ENCODE data around the gene SLC30A7.
A peak's percentile ranks its signal among the peaks of the same experiment; 100 is the strongest.

SLC30A7 gene

DNA sequence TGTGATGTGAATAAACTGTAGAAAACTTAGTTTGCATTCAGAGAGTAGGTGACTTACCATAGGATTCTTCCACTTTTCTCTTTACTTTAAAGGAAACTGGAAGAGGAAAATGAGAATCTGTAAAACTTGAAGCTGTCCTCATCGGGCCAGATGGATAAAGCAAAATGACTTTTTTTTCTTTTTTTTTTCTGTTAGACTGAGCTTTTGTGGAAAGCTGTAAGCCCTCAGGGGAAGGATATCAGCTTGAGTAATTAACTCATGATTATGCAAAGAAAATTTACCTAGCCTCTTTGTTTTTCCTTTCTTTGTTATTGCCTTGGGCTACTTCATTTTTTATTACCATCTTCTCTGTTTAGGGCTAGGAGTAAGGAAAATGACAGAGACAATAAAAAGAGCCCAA, 76.3 kb downstream of the SLC30A7 start:
- no peak for DNase-seq

- DNase-seq = no peak
These were observed 81.0 kb downstream of the SLC30A7 start for GRCh38 chr1:100976936-100977335.

DNA sequence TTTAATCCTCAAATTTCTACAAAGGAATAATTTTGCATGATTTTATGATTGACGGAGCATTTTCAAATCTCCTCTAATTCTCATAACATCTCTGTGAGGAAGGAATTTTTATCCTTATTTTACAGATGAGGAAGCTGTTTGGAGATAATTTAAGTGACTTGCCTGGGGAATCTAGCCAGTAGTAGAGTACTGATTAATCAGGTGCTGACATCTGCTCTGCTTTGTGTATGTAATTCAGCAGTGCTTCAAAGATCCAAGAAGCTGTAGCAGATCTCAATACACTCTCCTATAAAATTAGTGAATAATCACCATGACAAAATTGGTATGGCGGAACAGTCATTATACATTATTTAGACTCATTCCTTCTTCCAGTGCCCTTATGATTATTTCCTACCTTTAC, 83.7 kb downstream of the SLC30A7 start:
- DNase-seq = no peak

DNA sequence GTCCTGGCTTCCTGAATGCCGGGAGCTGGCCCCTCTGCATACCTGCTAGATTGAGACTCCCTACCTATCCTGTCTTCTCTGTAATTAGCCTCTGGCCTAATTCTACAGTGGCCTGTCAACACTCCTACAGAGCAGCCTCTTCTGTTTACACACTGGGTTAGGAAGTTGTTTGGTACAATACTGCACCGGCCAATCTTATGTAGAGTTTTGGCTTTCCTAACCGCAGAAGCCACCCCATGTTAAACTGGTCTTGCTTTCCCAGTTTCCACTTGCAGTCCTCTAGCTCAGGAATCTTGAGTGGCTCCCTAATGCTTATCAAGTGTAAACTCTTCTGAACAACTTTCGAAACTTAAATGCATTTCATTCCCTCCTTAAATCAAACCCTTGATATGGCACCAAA, 86.9 kb downstream of the SLC30A7 start:
- DNase-seq = no peak

DNA sequence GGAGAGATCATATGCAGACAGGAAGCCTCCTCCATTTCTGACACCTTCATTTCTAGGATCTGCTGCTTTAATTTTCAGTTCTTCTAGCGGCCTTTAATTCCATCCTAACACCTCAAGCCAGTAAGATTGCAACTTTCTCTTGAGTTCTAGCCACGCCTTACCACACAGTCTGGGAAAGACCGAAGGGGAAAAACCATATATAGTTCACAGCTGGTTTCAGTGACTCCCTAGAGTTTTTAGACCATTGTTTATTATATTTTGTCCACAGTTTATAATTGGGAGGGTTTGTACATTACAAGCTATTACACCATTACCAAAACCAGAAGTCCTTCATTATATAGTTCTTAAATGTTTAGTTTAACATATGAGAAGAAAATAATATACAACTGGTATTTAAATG, 92.2 kb downstream of the SLC30A7 start:
- DNase-seq = no peak

GRCh38 chr1:100989306-100990077, 93.6 kb downstream of the SLC30A7 start:
- DNase-seq = no peak

GRCh38 chr1:100995198-100995988, 99.5 kb downstream of the SLC30A7 start:
- DNase-seq = no peak

GRCh38 chr1:100998426-100998825, 102.5 kb downstream of the SLC30A7 start:
- DNase-seq = no peak

DNA sequence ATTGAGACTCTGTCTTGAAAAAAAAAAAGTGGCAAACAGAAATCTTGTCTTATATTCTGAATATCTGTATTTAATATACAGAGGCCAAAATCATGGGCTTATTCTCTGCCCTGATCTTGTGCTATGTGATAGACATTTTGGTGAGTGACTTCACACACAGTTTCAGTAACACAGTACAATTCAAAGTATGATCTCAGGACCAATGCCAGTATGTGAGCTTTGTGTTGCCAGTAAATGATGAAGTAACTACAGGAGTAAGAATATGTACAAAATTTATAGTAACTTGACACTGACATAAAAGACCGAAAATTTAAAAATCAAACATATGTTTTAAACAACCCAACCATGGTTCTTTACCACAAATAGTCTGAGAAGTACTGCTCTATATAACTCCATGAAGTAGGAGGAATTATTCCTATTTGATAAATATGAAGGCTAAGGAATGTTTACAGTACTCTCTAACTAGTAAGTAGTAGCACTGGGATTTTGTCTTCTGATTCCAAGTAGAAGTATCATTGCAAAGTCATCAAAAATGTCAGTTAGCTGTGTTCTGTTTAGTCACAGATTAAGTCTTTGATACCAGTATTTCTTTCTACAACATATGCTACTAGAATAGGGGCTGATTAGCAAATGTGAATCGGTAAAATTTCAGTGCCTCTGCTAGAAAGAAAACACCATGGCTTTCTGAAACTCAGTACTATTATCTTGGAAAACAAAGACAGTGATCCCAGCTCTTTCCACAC, 104.4 kb downstream of the SLC30A7 start:
- no peak for DNase-seq

GRCh38 chr1:101002551-101002950, 106.7 kb downstream of the SLC30A7 start:
- no peak for DNase-seq

- DNase-seq = no peak
These were observed 107.2 kb downstream of the SLC30A7 start for GRCh38 chr1:101003012-101003650.

DNA sequence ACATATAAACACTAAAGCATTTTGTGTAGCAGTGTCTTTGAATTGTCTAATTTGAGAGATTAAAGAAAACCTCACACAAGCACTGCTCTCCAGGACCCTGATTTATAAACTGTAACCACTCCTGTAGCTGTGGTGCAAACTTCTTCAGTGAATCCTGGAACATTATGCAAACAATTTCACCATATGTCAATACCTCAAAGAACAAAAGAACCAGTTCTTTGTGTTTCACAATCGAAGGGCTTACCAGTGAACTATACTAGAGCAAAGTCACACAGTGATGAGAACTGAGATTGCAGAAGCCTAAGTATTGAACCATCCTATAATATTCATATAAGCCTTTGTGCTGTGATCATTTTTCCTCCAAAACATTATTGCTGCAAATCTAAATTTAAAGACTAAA, 108.2 kb downstream of the SLC30A7 start:
- no peak for DNase-seq

DNA sequence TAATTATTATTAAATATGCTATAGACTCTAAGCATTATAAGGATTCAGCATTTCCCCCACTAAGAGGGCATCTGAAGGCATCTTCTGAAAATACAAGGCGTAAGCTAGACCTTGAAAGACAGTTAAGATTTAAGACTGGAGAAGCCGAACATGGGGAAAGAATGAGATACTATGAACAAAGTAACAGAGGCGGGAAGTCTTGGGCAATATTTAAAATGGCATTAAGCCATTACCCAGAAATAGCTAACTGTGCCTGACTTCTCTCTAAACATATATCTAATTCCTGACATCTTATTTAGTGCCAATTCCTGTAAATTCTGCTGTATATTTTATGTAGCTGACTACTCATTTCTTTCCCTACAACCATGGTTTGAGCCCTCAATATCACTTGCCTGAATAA, 108.8 kb downstream of the SLC30A7 start:
- no peak for DNase-seq

DNA sequence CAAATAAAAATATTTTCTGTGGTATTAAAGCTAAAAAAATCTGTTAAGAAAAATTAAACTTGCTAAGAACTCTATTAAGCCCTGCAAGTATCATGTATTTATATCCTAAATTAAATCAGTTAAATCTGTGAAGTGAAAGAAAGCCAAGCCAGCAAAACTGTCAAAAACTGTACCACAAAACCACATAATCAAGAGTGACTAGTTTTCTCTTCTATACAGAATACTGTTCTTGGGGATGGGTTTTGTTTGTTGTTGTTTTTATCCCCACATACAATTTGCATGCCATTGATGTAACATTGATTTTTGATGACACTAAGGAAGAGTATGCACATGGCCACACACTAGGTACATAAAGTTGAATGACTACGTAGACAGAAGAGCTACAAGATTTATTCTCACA, 109.3 kb downstream of the SLC30A7 start:
- no peak for DNase-seq

DNA sequence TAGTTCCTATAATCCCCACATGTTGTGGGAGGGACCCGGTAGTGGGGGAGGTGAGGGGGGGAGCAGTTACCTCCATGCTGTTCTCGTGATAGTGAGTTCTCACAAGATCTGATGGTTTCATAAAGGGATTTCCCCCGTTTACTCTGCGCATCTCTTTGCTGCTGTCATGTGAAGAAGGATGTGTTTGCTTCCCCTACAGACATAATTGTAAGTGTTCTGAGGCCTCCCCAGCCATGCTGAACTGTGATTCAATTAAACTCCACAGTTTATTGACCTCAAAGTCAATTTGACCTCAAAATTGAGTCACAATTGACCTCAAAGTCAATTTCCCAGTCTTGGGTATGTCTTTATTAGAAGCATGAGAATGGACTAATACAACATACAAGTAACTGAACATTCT, 110.0 kb downstream of the SLC30A7 start:
- DNase-seq = no peak

DNA sequence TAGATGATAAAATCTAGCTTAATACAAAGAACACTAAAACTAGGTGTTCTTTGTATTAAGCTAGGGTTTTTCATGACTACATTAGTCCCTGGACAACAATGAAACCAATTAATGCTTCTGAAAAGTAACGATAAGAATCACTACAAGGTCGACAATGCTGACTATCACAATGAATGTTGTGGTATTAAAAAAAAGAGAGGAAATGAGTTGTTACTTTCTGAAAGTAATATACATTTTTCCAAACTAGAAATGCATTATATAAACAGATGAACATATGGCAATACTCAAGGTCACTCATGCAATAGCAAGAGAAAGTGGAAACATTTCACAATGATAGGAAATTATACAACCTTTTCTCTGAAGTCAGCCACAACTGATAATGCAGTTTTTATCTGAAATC, 110.7 kb downstream of the SLC30A7 start:
- no peak for DNase-seq

- DNase-seq = no peak
These were observed 112.4 kb downstream of the SLC30A7 start for GRCh38 chr1:101008229-101008834.

- DNase-seq = no peak
These were observed 117.9 kb downstream of the SLC30A7 start for GRCh38 chr1:101013776-101014175.

DNA sequence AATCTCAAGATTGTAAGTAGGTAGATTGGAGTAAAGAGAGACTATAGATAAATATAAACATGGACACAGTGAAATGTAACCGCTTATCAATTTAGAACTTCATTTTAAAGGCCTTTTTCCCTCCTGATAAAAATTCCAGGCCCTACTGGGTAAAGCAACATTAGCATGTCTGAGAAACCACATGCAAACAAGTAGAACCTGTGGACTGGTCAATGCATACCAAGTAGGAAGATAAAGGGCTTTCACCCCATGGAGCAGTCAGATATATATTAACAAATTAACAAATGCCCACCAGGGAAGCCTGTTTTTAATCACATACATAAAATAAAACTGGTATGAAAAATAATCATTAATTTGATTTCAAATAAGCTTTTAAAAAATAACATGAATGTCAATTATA, 121.6 kb downstream of the SLC30A7 start:
- no peak for DNase-seq

- DNase-seq = no peak
These were observed 126.4 kb downstream of the SLC30A7 start for GRCh38 chr1:101022294-101022693.

DNA sequence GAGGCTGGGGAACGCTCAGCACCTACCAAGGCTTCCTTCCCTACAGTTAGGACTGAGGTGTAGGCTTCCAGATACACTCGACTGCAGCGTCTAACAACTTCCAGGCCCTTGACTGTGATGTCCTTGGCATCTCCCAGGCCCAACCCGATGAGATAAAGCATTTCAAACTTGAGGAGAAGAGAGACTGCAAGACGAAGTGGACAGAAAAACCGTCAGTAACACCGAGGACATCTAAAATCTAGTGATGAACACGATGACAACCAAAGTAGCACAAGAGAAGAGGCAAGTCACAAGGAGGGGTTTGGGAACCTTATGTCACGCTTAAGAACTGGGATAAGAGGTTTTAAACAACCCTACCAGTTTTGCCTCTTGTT, 129.4 kb downstream of the SLC30A7 start:
- DNase-seq = peak in 18 of 51 donors; percentile 1 to 66 (median 36)

Data from hypothalamus (tissue), 51 donors.